Naive thymus-derived CD8-positive, alpha-beta T cell (primary cell): ENCODE measurements around the gene ACOXL. TPM values are rescaled to one million over a fixed set of nuclear protein-coding genes. Genes with fewer than 3 reads are reported as not detected.

Experiments
- ATAC-seq, 2 donors: fragments of 150-1000 bp; cut with Tn5 transposase in 1 of 2; sonication (Bioruptor Pico), chemical (Tn5 transposase) in 1 of 2; 1 replicate in 1 of 2; 2 replicates in 1 of 2; pipeline ENCODE4 v1.10.0; 2021; ENCODE audit warnings: mild to moderate bottlenecking in 2 of 2, moderate library complexity in 2 of 2
- POLR2A ChIA-PET: fragments of 350-600 bp; sonication (Branson Sonifier 250); formaldehyde crosslinking; loops from one replicate; lab custom pipeline; 2021; ENCODE audit warnings: antibody characterized with exemption; lab: Charles Lee
- DNase-seq, 10 donors: peaks; one replicate each; pipeline versions ENCODE4 v3.0.0 to v3.0.0-alpha.2; 2020 to 2022
- H3K27ac Mint-ChIP-seq, 10 donors: one replicate each; pipeline ENCODE4 v1.8.0; 2020 to 2022; ENCODE audit warnings: mild to moderate bottlenecking in 10 of 10, mixed read lengths in 10 of 10, moderate library complexity in 4 of 10, inconsistent platforms in 1 of 10
- H3K27me3 Mint-ChIP-seq, 5 donors: one replicate each; pipeline ENCODE4 v1.8.0; 2021 to 2022; ENCODE audit warnings: mixed read lengths in 5 of 5
- H3K36me3 Mint-ChIP-seq, 3 donors: one replicate each; pipeline ENCODE4 v1.8.0; 2020 to 2022; ENCODE audit warnings: mixed read lengths in 3 of 3, mild to moderate bottlenecking in 2 of 3, inconsistent platforms in 1 of 3
- H3K4me1 Mint-ChIP-seq, 4 donors: one replicate each; pipeline ENCODE4 v1.8.0; 2021 to 2022; ENCODE audit warnings: mixed read lengths in 4 of 4
- H3K4me3 Mint-ChIP-seq, 10 donors: one replicate each; pipeline ENCODE4 v1.8.0; 2020 to 2022; ENCODE audit warnings: mild to moderate bottlenecking in 10 of 10, mixed read lengths in 10 of 10, moderate library complexity in 6 of 10, inconsistent platforms in 1 of 10
- H3K9me3 Mint-ChIP-seq, 9 donors: one replicate each; pipeline ENCODE4 v1.8.0; 2020 to 2022; ENCODE audit warnings: mixed read lengths in 9 of 9, mild to moderate bottlenecking in 3 of 9, inconsistent platforms in 1 of 9, moderate library complexity in 1 of 9
- polyA plus RNA-seq, 3 donors: library from polyadenylated mRNA; unstranded; fragments of 300-500 nt; fragmentation: Illumina TruSeq; gene quantifications; one replicate each; pipeline ENCODE4 v1.2.3, GENCODE V29; 2021
- total RNA-seq, 8 experiments: library from RNA in 2 of 8; stranded (reverse) in 2 of 8; gene quantifications; one replicate each; pipeline ENCODE4 v1.2.3 and lab custom pipeline; 2021 to 2026

ACOXL gene
- total and polyA plus RNA-seq, 5 experiments from 2014 or later, result not detected

DNA sequence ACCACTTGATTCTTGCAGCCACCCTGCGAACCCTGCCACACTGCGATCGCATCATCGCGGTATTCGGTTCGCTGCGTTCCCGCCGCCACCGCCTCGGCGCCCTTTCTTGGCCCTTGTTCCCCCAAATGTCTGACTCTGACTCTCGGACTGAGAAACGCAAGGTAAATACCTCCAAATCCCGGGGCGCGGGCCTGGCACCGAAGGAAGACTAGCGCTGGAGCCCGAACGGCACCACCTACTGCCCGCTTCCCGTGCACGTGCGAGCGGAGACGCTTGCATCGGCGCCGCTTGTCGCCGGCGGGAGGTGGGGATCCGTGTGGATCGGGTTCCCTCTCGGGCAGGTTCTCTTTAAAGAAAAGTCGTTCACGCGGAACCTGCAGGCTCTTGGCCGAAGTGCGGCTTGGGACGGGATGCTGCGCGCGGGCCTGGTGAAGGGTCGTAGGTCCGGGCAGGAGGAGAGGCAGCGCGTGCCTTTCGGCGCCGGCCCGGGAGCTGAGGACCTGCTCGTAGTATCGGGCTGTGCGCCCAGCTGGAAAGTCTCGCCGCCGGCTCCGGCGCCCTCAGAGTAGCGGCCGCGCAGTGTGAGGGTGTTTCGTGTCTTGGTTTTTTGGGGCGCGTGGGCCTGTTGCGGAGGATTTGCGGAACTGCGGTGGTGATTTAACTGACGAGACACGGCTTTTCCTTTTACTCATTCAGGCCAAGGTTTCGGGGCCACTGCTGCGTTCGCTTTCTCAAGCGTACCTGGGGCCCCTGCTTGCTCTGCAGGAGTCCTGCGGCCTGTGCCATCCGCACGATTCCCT is 388.9 kb downstream of the ACOXL start:
- ATAC-seq, result peak; percentile 9 to 15
- POLR2A ChIA-PET, result interaction anchor here (0.7 to 2.9 kb wide), 21 partner anchors 9 to 1525 kb away, joined by 3 to 18 read pairs (median 3); partner anchors contain the start of genes SLC20A1 and TMEM87B
- Mint-ChIP-seq H3K4me3 (peak overlapping the region; percentile 91 to 97 (median 94)), H3K9me3 (no peaks in the 10 kb centered on the region), H3K36me3 (peaks cover 0 to 22% (median 5%) of the 10 kb centered on the region in 3 donors), H3K27ac (peak overlapping the region; percentile 76 to 95 (median 91)), H3K4me1 (peaks cover 26 to 71% (median 60%) of the 10 kb centered on the region in 4 donors), H3K27me3 (peaks cover 5 to 32% (median 21%) of the 10 kb centered on the region in 5 donors)
- DNase-seq, result peak; percentile 15 to 73 (median 46)

DNA sequence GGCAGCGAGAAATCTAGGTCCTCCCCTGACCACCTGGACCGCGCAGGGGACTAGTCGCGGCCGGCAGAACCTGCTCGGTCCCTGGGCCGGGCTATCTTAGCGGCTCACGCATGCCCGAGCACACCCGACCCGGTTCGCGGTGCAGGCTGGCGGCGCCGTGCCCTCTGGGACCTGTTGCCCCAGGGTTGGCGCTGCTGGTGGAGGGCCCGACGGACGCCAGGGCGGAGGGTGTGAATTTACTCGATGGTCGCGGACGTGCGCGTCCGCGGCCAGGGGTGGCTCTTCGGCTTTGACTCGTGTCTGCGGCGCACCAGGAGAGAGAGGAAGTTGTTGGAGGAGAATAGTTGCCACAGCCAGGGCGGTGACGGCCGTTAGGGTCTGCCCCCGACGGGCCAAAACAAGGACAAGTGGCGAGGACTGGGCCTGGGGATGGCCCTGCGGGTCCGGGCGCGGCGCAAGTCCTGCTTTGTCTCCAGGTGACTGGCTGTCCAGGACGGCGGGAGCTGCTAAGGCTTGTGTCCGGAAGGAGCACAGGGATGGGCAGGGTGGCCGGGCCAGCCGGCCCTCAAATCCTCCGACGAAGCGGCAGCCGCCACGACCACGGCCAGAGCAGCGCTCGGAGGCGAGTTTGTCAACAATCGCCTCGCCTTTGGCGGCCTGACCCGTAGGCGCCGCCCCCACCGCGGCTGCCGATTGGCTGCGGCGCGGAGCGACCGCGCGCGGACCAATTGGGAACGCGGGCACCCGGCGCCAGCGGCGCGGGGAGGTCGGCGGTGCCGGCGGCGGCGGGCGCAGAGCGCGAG is 389.7 kb downstream of the ACOXL start:
- Mint-ChIP-seq H3K4me3 (peak overlapping the region; percentile 91 to 97 (median 94)), H3K4me1 (peaks cover 26 to 71% (median 63%) of the 10 kb centered on the region in 4 donors), H3K36me3 (peaks cover 0 to 30% (median 5%) of the 10 kb centered on the region in 3 donors), H3K27ac (peak overlapping the region; percentile 31 to 95 (median 90)), H3K27me3 (peaks cover 3 to 27% (median 15%) of the 10 kb centered on the region in 5 donors), H3K9me3 (no peaks in the 10 kb centered on the region)
- POLR2A ChIA-PET, result interaction anchor here (2.1 to 2.9 kb wide), 3 partner anchors 36 to 270 kb away, joined by 8 to 18 read pairs (median 9); no protein-coding TSS in a partner anchor
- DNase-seq (peak; percentile 63 to 81 (median 76)), ATAC-seq (peak; percentile 57 to 59)

- POLR2A ChIA-PET, result interaction anchor here (2.9 kb wide), 1 partner anchor 35 kb away, joined by 8 read pairs; no protein-coding TSS in a partner anchor
- Mint-ChIP-seq H3K9me3 (no peaks in the 10 kb centered on the region), H3K4me1 (peaks cover 27 to 69% (median 64%) of the 10 kb centered on the region in 4 donors), H3K4me3 (peak overlapping the region; percentile 83 to 97 (median 90)), H3K36me3 (peaks cover 0 to 38% (median 8%) of the 10 kb centered on the region in 3 donors), H3K27ac (peak overlapping the region; percentile 34 to 87 (median 65)), H3K27me3 (peaks cover 3 to 23% (median 14%) of the 10 kb centered on the region in 5 donors)
- peak in 9 of 10 donors; percentile 5 to 62 (median 21) for DNase-seq
- ATAC-seq, result no peak
Observed at GRCh38 chr2:111122631-111123421, 390.5 kb downstream of the ACOXL start.

DNA sequence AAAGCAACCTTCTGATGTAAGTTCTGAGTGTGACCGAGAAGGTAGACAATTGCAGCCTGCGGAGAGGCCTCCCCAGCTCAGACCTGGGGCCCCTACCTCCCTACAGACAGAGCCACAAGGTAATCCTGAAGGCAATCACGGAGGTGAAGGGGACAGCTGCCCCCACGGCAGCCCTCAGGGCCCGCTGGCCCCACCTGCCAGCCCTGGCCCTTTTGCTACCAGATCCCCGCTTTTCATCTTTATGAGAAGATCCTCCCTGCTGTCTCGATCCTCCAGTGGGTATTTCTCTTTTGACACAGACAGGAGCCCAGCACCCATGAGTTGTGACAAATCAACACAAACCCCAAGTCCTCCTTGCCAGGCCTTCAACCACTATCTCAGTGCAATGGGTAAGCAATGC is 391.4 kb downstream of the ACOXL start:
- DNase-seq, result no peak
- H3K36me3 Mint-ChIP-seq, result peaks cover 0 to 47% (median 8%) of the 10 kb centered on the region in 3 donors
- H3K27ac Mint-ChIP-seq, result peak overlapping the region in 2 of 10 donors; percentile 34 to 85

GRCh38 chr2:111126581-111126980 is 394.2 kb downstream of the ACOXL start:
- Mint-ChIP-seq H3K4me3 (no peak overlapping the region), H3K27me3 (no peaks in the 10 kb centered on the region), H3K36me3 (peaks cover 4 to 71% (median 16%) of the 10 kb centered on the region in 3 donors), H3K27ac (peak overlapping the region in 1 of 10 donors; percentile 55), H3K4me1 (peaks cover 17 to 64% (median 46%) of the 10 kb centered on the region in 4 donors), H3K9me3 (no peaks in the 10 kb centered on the region)
- DNase-seq (no peak), ATAC-seq (no peak)
- POLR2A ChIA-PET, result no interaction called here

More for the DNA sequence above, 391.4 kb downstream of the ACOXL start:
- H3K4me3 Mint-ChIP-seq, result peak overlapping the region; percentile 50 to 89 (median 83)
- no peaks in the 10 kb centered on the region for H3K9me3 Mint-ChIP-seq
- POLR2A ChIA-PET, result no interaction called here
- ATAC-seq, result no peak
- peaks cover 0 to 14% (median 6%) of the 10 kb centered on the region in 5 donors for H3K27me3 Mint-ChIP-seq
- H3K4me1 Mint-ChIP-seq, result peaks cover 17 to 67% (median 55%) of the 10 kb centered on the region in 4 donors

DNA sequence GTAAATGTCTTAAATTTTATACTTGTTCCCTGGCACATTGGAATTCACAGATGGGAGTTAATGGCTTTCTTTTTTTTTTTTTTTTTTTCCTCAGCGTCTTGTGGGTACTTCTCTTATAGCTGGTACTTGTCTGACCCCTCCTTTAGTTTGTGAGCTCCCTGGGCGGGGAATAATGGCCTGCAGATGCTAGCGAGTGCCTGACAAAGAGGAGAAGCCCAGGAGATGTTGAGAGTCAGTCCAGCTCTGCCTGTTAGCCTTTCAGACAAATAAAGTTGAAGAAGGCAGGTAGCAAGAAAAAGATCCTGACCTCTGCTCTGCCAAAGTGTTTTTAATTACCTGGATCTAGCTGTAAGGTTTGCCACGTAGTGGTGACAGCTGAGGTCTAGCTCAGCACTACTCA is 395.0 kb downstream of the ACOXL start:
- POLR2A ChIA-PET, result no interaction called here
- H3K36me3 Mint-ChIP-seq, result peaks cover 4 to 79% (median 16%) of the 10 kb centered on the region in 3 donors
- no peaks in the 10 kb centered on the region for H3K9me3 Mint-ChIP-seq
- no peak overlapping the region for H3K4me3 Mint-ChIP-seq
- H3K27me3 Mint-ChIP-seq, result no peaks in the 10 kb centered on the region
- H3K27ac Mint-ChIP-seq, result no peak overlapping the region
- no peak for ATAC-seq
- H3K4me1 Mint-ChIP-seq, result peaks cover 21 to 62% (median 48%) of the 10 kb centered on the region in 4 donors
- DNase-seq, result no peak

DNA sequence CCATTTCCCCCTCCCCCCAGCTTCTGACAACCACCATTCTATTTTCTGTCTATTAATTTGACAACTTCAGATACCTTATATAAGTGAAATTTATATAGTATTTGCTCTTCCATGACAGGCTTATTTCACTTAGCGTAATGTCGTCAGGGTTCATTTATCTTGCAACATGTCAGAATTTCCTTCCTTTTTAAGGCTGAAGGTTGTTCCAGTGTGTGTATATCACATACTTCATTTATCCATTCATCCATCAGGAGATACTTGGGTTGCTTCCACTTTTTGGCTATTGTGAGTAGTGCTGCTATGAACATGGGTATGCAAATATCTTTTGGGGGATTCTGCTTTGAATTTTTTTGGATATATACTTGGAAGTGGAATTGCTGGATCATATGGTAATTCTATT is 395.7 kb downstream of the ACOXL start:
- DNase-seq (no peak), ATAC-seq (no peak)
- Mint-ChIP-seq H3K9me3 (no peaks in the 10 kb centered on the region), H3K36me3 (peaks cover 4 to 80% (median 16%) of the 10 kb centered on the region in 3 donors), H3K27ac (peak overlapping the region in 1 of 10 donors; percentile 14), H3K4me1 (peaks cover 21 to 63% (median 48%) of the 10 kb centered on the region in 4 donors), H3K27me3 (no peaks in the 10 kb centered on the region), H3K4me3 (no peak overlapping the region)
- POLR2A ChIA-PET, result no interaction called here

DNA sequence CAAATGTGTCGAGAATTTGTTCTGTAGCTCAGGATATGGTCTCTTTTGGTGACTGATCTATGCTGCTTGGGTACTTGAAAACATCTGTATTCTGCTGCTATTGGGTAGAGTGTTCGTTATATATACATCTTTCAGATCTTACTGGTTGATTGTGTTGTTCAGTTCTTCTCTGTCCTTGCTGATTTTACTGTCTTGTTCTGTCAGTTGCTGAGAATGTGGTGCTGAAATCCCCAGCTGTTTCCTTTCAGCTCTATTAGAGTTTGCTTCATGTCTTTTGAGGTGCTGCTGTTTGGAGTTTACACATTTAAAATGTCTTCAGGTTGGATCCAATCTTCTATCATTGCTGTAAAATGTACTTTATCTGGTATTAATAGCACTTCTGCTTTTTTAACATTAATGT is 401.2 kb downstream of the ACOXL start:
- Mint-ChIP-seq H3K36me3 (peaks cover 4 to 73% (median 14%) of the 10 kb centered on the region in 3 donors), H3K27ac (peak overlapping the region in 1 of 10 donors; percentile 17), H3K9me3 (no peaks in the 10 kb centered on the region), H3K4me3 (no peak overlapping the region), H3K27me3 (no peaks in the 10 kb centered on the region), H3K4me1 (peaks cover 32 to 55% (median 38%) of the 10 kb centered on the region in 4 donors)
- POLR2A ChIA-PET, result interaction anchor here (0.8 kb wide), 1 partner anchor 9 kb away, joined by 3 read pairs; no protein-coding TSS in a partner anchor
- no peak for ATAC-seq
- DNase-seq, result no peak

DNA sequence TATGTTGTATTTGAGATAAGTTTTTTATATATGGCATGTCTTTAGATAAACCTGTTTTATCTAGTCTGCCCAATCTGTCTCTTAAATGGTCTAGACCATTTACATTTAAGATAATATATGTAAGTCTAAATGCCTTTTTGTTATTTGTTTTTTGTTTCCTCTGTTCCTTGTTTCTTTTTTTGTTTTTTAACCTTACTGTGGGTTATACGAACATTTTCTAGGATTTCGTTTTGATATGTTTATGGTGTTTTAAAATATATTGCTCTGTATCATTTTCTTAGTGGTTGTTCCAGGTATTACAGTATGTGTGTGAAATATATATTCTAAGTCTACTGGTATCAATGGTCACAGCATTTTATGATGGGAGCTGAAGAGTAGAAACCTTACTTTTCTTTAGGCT is 401.7 kb downstream of the ACOXL start:
- no peak for ATAC-seq
- POLR2A ChIA-PET, result no interaction called here
- Mint-ChIP-seq H3K4me1 (peaks cover 32 to 55% (median 36%) of the 10 kb centered on the region in 4 donors), H3K27ac (no peak overlapping the region), H3K9me3 (no peaks in the 10 kb centered on the region), H3K4me3 (no peak overlapping the region), H3K36me3 (peaks cover 4 to 73% (median 14%) of the 10 kb centered on the region in 3 donors), H3K27me3 (no peaks in the 10 kb centered on the region)
- no peak for DNase-seq

GRCh38 chr2:111135237-111135909 is 403.0 kb downstream of the ACOXL start:
- peaks cover 27 to 50% (median 34%) of the 10 kb centered on the region in 4 donors for H3K4me1 Mint-ChIP-seq
- POLR2A ChIA-PET, result interaction anchor here (0.6 kb wide), 1 partner anchor 15 kb away, joined by 3 read pairs; the partner anchor contains the start of gene BCL2L11

GRCh38 chr2:111135910-111136297 is 403.5 kb downstream of the ACOXL start:
- Mint-ChIP-seq H3K36me3 (peaks cover 0 to 75% (median 19%) of the 10 kb centered on the region in 3 donors), H3K9me3 (no peaks in the 10 kb centered on the region), H3K27me3 (no peaks in the 10 kb centered on the region), H3K27ac (peak overlapping the region in 1 of 10 donors; percentile 30), H3K4me1 (peaks cover 23 to 50% (median 32%) of the 10 kb centered on the region in 4 donors), H3K4me3 (no peak overlapping the region)
- DNase-seq (peak in 1 of 10 donors; percentile 7), ATAC-seq (peak in 1 of 2 donors; percentile 39)
- POLR2A ChIA-PET, result interaction anchor here (0.6 kb wide), 1 partner anchor 15 kb away, joined by 3 read pairs; the partner anchor contains the start of gene BCL2L11

More at GRCh38 chr2:111135237-111135909, 403.0 kb downstream of the ACOXL start:
- no peaks in the 10 kb centered on the region for H3K27me3 Mint-ChIP-seq
- DNase-seq (no peak), ATAC-seq (no peak)
- H3K9me3 Mint-ChIP-seq, result no peaks in the 10 kb centered on the region
- H3K36me3 Mint-ChIP-seq, result peaks cover 2 to 75% (median 16%) of the 10 kb centered on the region in 3 donors
- H3K4me3 Mint-ChIP-seq, result no peak overlapping the region
- H3K27ac Mint-ChIP-seq, result no peak overlapping the region
